H1 (cell line): ENCODE data around the gene DLK1. TPM values are rescaled to one million over a fixed set of nuclear protein-coding genes. Genes with fewer than 3 reads are reported as not detected.

Source experiments
- NANOG ChIP-seq: IDR thresholded peaks from 2 replicates; pipeline ENCODE4 v1.6.1; 2011; ENCODE audit warnings: low read length, low read depth, mild to moderate bottlenecking, inconsistent platforms; ENCODE audit not compliant: insufficient read depth, poor library complexity, severe bottlenecking
- SUZ12 ChIP-seq: fragments of 200-600 bp; sonication (generic); IDR thresholded peaks from 2 replicates; pipeline ENCODE4 v1.6.1; 2012; ENCODE audit warnings: mild to moderate bottlenecking, inconsistent platforms, low read length, moderate library complexity, mixed read lengths
- polyA plus RNA-seq, 7 experiments: library from polyadenylated mRNA; depleted of rRNA in 3 of 7; stranded (reverse) in 5 of 7; unstranded in 2 of 7; fragments of >200 nt in 5 of 7; fragments of 200-250 nt in 2 of 7; gene quantifications; 1 replicate in 5 of 7; 2 replicates in 1 of 7; 4 replicates in 1 of 7; pipeline versions ENCODE4 v1.2.1 to v1.2.3, GENCODE V29; 2011 to 2013; ENCODE audit warnings: missing spikeins in 2 of 7, mixed read lengths in 2 of 7
- total RNA-seq: library from RNA; stranded (reverse); fragmentation: NEBNext Ultra II Directional; extraction: Animal tissue kit (Norgen Biotek cat#: 25700); gene quantifications from 2 replicates; pipeline ENCODE4 v1.2.1, GENCODE V29; 2021
- TF ChIP-seq, protein P1 (sequence below): IDR thresholded peaks from 2 replicates; pipeline ENCODE4 v1.6.1; 2011; ENCODE audit warnings: low read depth, mild to moderate bottlenecking, low read length; ENCODE audit not compliant: insufficient read depth

Gene DLK1
- total and polyA plus RNA-seq, 2 of the 8 experiments (the other 6 are each of a cell fraction or from before 2014, with no cell fraction given) = 1.3 to 2.4 TPM

- TF ChIP-seq, protein P1, sequence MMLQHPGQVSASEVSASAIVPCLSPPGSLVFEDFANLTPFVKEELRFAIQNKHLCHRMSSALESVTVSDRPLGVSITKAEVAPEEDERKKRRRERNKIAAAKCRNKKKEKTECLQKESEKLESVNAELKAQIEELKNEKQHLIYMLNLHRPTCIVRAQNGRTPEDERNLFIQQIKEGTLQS = no peak
- TF ChIP-seq SUZ12 (no peak), NANOG (no peak)
Measured at GRCh38 chr14:100684154-100684553, 42.5 kb upstream of the DLK1 start (continued).
